AG04450 (cell line): ENCODE results near the gene COL5A2. TPM values are rescaled to one million over a fixed set of nuclear protein-coding genes. Genes with fewer than 3 reads are reported as not detected.

Source experiments
- CTCF ChIA-PET: fragments of 300-600, 350-600 bp; formaldehyde crosslinking; extraction: SDS; loops from one replicate; lab custom pipeline; 2022; ENCODE audit warnings: antibody characterized with exemption, inconsistent platforms; lab: Charles Lee
- POLR2A ChIA-PET: fragments of 350-600 bp; formaldehyde crosslinking; extraction: SDS; loops from one replicate; lab custom pipeline; 2021; ENCODE audit warnings: antibody characterized with exemption, inconsistent platforms; lab: Yijun Ruan, JAX
- DNase-seq: peaks from one replicate; pipeline ENCODE4 v3.0.0-alpha.2; 2011; ENCODE audit warnings: low read depth, low spot score
- H3K27ac ChIP-seq: one replicate; pipeline ENCODE4 v1.5.1; 2012; ENCODE audit warnings: low read depth, low read length, control low read depth
- H3K27me3 ChIP-seq: one replicate; pipeline ENCODE4 v1.6.0; 2012; ENCODE audit warnings: low read length; ENCODE audit not compliant: control insufficient read depth, insufficient read depth
- H3K4me3 ChIP-seq: 2 replicates; pipeline ENCODE4 v1.5.1; 2011; ENCODE audit warnings: mild to moderate bottlenecking, low read depth, low read length, control low read depth
- H3K9me3 ChIP-seq: 2 replicates; pipeline ENCODE4 v1.5.1; 2012; ENCODE audit warnings: low read length; ENCODE audit not compliant: control insufficient read depth, insufficient read depth
- polyA plus RNA-seq: library from polyadenylated mRNA; depleted of rRNA; stranded (reverse); fragments of >200 nt; gene quantifications from 2 replicates; pipeline ENCODE4 v1.2.3, GENCODE V29; 2011
- TF ChIP-seq, protein P1 (sequence below): IDR thresholded peaks from 2 replicates; pipeline ENCODE4 v1.5.1; 2011; ENCODE audit warnings: low read depth, low read length, control low read depth, inconsistent platforms

COL5A2 gene
- polyA plus RNA-seq, 1 experiment = 305 TPM

DNA sequence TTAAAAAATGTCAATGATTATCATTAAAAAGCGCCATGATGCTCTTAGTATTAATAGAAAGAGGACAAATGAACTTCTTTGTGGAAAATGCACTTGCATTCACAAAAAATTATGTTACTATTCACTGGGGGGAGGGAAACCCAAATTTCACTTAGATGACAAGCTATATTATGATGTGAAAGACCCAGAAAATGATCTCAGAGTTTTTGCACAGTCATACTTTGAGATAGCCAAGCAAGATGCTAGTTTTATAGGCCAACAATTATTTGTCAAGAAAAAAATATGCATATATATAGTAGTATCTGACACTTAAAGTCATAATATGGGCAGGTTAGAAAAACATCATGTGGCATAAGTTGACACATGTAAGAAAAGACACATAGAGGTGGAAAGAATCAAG lies 31.6 kb downstream of the COL5A2 start:
- Histone ChIP-seq H3K27me3 (no peaks in the 10 kb centered on the region), H3K27ac (no peak overlapping the region), H3K9me3 (no peaks in the 10 kb centered on the region), H3K4me3 (no peak overlapping the region)
- no peak for DNase-seq
- POLR2A ChIA-PET = no interaction called here
- CTCF ChIA-PET = interaction anchor here (1.2 kb wide), 1 partner anchor 54 kb away, joined by 5 read pairs; no protein-coding TSS in a partner anchor
- TF ChIP-seq, protein P1, sequence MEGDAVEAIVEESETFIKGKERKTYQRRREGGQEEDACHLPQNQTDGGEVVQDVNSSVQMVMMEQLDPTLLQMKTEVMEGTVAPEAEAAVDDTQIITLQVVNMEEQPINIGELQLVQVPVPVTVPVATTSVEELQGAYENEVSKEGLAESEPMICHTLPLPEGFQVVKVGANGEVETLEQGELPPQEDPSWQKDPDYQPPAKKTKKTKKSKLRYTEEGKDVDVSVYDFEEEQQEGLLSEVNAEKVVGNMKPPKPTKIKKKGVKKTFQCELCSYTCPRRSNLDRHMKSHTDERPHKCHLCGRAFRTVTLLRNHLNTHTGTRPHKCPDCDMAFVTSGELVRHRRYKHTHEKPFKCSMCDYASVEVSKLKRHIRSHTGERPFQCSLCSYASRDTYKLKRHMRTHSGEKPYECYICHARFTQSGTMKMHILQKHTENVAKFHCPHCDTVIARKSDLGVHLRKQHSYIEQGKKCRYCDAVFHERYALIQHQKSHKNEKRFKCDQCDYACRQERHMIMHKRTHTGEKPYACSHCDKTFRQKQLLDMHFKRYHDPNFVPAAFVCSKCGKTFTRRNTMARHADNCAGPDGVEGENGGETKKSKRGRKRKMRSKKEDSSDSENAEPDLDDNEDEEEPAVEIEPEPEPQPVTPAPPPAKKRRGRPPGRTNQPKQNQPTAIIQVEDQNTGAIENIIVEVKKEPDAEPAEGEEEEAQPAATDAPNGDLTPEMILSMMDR = no peak

DNA sequence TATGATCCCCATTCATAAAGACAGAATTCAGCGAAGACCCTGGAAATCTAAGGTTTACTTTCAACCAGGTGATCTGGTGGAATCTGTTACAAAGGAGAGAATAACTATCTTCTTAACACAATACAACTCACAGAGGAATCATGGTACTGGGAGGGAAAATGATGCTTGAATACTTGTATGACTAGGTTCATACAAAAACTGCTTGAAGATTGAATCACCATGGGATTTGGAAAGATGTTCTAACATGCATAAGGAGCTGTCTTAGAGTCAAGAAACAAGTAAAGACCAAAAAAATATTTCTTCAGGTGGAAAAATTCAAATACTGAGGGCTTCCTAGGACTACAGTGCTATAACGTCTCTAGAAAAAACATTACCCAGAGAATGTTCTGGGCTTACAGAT lies 32.2 kb downstream of the COL5A2 start:
- POLR2A ChIA-PET = no interaction called here
- Histone ChIP-seq H3K27ac (no peak overlapping the region), H3K27me3 (no peaks in the 10 kb centered on the region), H3K9me3 (no peaks in the 10 kb centered on the region), H3K4me3 (no peak overlapping the region)
- TF ChIP-seq, protein P1 = no peak
- no peak for DNase-seq
- CTCF ChIA-PET = interaction anchor here (1.2 kb wide), 1 partner anchor 53 kb away, joined by 5 read pairs; no protein-coding TSS in a partner anchor

GRCh38 chr2:189146553-189146952 lies 33.0 kb downstream of the COL5A2 start:
- CTCF ChIA-PET = no interaction called here
- H3K9me3 ChIP-seq = no peaks in the 10 kb centered on the region
- no peak overlapping the region for H3K27ac ChIP-seq
- POLR2A ChIA-PET = no interaction called here
- no peak for DNase-seq
- no peaks in the 10 kb centered on the region for H3K27me3 ChIP-seq
- TF ChIP-seq, protein P1 = no peak
- H3K4me3 ChIP-seq = no peak overlapping the region

DNA sequence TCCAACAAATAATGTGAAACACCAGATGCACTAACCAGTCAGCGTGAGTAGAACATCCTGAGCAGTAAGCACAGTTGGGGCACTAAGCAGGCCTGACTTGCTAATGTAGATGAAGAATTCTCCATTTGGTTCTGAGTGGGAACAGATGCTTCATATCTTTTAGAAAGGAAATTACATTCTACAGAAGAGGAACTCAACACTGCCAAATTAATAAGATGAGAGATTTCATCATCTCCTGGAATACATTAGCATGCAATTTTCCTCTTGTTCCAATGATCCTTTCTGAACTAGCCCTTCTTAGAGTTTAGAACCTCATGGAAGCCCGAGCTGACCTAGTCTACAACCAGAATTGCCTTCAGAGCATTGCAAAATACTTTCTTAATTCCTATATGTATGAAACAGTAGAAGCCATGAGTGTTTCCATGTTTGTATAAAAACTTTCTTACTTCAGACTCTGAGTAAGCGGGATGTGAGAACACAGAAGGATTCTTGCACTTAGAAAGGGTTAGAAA lies 34.8 kb downstream of the COL5A2 start:
- ChIA-PET POLR2A (no interaction called here), CTCF (interaction anchor here (0.8 kb wide), 1 partner anchor 51 kb away, joined by 3 read pairs; no protein-coding TSS in a partner anchor)
- Histone ChIP-seq H3K9me3 (no peaks in the 10 kb centered on the region), H3K4me3 (no peak overlapping the region), H3K27ac (no peak overlapping the region), H3K27me3 (no peaks in the 10 kb centered on the region)
- no peak for DNase-seq
- TF ChIP-seq, protein P1 = no peak

DNA sequence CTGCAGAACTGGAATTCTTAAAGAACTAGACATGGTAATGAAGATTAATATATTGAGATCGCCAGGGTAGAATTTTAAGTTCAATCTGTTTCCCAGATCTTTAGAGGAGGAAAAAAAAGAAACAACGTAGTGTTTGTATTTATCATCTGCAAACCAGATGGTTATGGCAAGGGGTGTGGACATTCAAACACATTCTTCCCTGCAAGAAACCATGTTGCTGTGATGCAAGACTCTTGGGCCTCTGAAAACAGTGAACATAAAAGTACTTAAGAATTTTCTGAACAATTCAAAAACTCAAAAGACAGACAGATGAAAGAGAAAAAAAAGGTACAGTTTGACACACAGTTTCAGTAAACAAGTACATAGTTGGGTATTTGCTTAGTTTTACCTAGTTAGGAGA lies 35.6 kb downstream of the COL5A2 start:
- Histone ChIP-seq H3K9me3 (no peaks in the 10 kb centered on the region), H3K4me3 (no peak overlapping the region), H3K27me3 (no peaks in the 10 kb centered on the region), H3K27ac (no peak overlapping the region)
- POLR2A ChIA-PET = no interaction called here
- TF ChIP-seq, protein P1 = no peak
- CTCF ChIA-PET = interaction anchor here (0.9 to 1.5 kb wide), 2 partner anchors 8 to 13 kb away, joined by 3 to 4 read pairs; no protein-coding TSS in a partner anchor
- peak; percentile 58 for DNase-seq
